DOHH2 (cell line): Measurements from ENCODE around the gene BICC1.

ENCODE experiments used
- EZH2phosphoT487 ChIP-seq: fragments of 200-600 bp; sonication (generic); IDR thresholded peaks from 2 replicates; pipeline ENCODE4 v1.6.1; 2017; ENCODE audit warnings: borderline replicate concordance, mild to moderate bottlenecking, antibody characterized with exemption, low read length, moderate library complexity, mixed read lengths
- TF ChIP-seq, protein P1 (sequence below): fragments of 200-600 bp; sonication (generic); IDR thresholded peaks from one replicate; pipeline ENCODE4 v1.5.1; 2014; ENCODE audit warnings: antibody characterized with exemption, mild to moderate bottlenecking, low read depth, low read length; ENCODE audit not compliant: poor library complexity, severe bottlenecking

GRCh38 chr10:58747687-58748086 lies 235.0 kb downstream of the BICC1 start:
- TF ChIP-seq, protein P1, sequence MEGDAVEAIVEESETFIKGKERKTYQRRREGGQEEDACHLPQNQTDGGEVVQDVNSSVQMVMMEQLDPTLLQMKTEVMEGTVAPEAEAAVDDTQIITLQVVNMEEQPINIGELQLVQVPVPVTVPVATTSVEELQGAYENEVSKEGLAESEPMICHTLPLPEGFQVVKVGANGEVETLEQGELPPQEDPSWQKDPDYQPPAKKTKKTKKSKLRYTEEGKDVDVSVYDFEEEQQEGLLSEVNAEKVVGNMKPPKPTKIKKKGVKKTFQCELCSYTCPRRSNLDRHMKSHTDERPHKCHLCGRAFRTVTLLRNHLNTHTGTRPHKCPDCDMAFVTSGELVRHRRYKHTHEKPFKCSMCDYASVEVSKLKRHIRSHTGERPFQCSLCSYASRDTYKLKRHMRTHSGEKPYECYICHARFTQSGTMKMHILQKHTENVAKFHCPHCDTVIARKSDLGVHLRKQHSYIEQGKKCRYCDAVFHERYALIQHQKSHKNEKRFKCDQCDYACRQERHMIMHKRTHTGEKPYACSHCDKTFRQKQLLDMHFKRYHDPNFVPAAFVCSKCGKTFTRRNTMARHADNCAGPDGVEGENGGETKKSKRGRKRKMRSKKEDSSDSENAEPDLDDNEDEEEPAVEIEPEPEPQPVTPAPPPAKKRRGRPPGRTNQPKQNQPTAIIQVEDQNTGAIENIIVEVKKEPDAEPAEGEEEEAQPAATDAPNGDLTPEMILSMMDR, result no peak
- no peak for TF ChIP-seq EZH2phosphoT487
